Panc1 (cell line): ENCODE measurements around the gene TMEM132C. TPM values are rescaled to one million over a fixed set of nuclear protein-coding genes. Genes with fewer than 3 reads are reported as not detected.

ENCODE experiments used
- ATAC-seq: fragments of 200-7000 bp; cut with Tn5 transposase; 2 replicates; pipeline ENCODE4 v1.9.1; 2020; ENCODE audit warnings: mild to moderate bottlenecking, moderate library complexity
- BruUV-seq: library from RNA; stranded (reverse); fragments of 400-500 nt; replicated peaks from 2 replicates; lab custom pipeline; 2021; lab: Mats Ljungman, UMichigan
- CTCF ChIA-PET: fragments of 300-600 bp; sonication (Branson Sonifier 250); formaldehyde crosslinking; loops from one replicate; lab custom pipeline; 2022; ENCODE audit warnings: antibody characterized with exemption; lab: Charles Lee
- POLR2A ChIA-PET: fragments of 300-600 bp; sonication (Branson Sonifier 250); formaldehyde crosslinking; loops from one replicate; lab custom pipeline; 2022; ENCODE audit warnings: antibody characterized with exemption; lab: Charles Lee
- DNase-seq: peaks from one replicate; pipeline ENCODE4 v3.0.0-alpha.2; 2010; ENCODE audit warnings: low read depth, low spot score
- H3K27ac ChIP-seq: 2 replicates; pipeline ENCODE4 v1.5.1; 2011; ENCODE audit warnings: mild to moderate bottlenecking, low read length, inconsistent platforms
- H3K27me3 ChIP-seq: fragments of 200-500 bp; sonication (Bioruptor generic); 2 replicates; pipeline ENCODE4 v1.6.0; 2014; ENCODE audit warnings: low read length, inconsistent platforms; ENCODE audit not compliant: control insufficient read depth, insufficient read depth
- H3K36me3 ChIP-seq: fragments of 200-500 bp; sonication (Bioruptor generic); 2 replicates; pipeline ENCODE4 v1.5.1; 2014; ENCODE audit warnings: inconsistent platforms, mild to moderate bottlenecking, low read length, moderate library complexity; ENCODE audit not compliant: control insufficient read depth, insufficient read depth
- H3K4me1 ChIP-seq: 2 replicates; pipeline ENCODE4 v1.5.1; 2011; ENCODE audit warnings: inconsistent platforms, mild to moderate bottlenecking, low read length, moderate library complexity; ENCODE audit not compliant: control insufficient read depth, insufficient read depth
- H3K4me3 ChIP-seq, 2 experiments: 2 replicates each; pipeline ENCODE4 v1.5.1; 2011 to 2012; ENCODE audit warnings: low read depth in 2 of 2, low read length in 2 of 2, mild to moderate bottlenecking in 2 of 2, inconsistent platforms in 1 of 2, moderate library complexity in 1 of 2
- H3K9me3 ChIP-seq: fragments of 200-500 bp; sonication (Bioruptor generic); 2 replicates; pipeline ENCODE4 v1.5.1; 2014; ENCODE audit warnings: low read depth, mild to moderate bottlenecking, inconsistent platforms, low read length, moderate library complexity; ENCODE audit not compliant: control insufficient read depth, insufficient read depth
- POLR2AphosphoS5 ChIP-seq: IDR thresholded peaks from 2 replicates; pipeline ENCODE4 v1.6.1; 2012; ENCODE audit warnings: mild to moderate bottlenecking, low read depth, low read length, moderate library complexity
- SIN3A ChIP-seq: IDR thresholded peaks from 2 replicates; pipeline ENCODE4 v1.6.1; 2012; ENCODE audit warnings: low read depth, mild to moderate bottlenecking, low read length, moderate library complexity, borderline replicate concordance; ENCODE audit not compliant: insufficient read depth
- TCF7L2 ChIP-seq: IDR thresholded peaks from 2 replicates; pipeline ENCODE4 v1.6.1; 2011; ENCODE audit warnings: mild to moderate bottlenecking, low read depth, low read length, inconsistent platforms
- in situ Hi-C: cut with HindIII; loops from 2 replicates; pipeline ENCODE4 v1.10.0; 2016; ENCODE audit warnings: low sequenced_read_pairs, low pct_unique_long_range_greater_than_20kb
- intact Hi-C: fragments of 100-400 bp; cut with micrococcal nuclease; formaldehyde crosslinking; loops from one replicate; pipeline ENCODE4 v1.10.0; 2022; ENCODE audit not compliant: unreplicated experiment
- total RNA-seq: library from RNA; stranded (reverse); gene quantifications from one replicate; pipeline ENCODE4 v1.2.1, GENCODE V29; 2021; ENCODE audit not compliant: unreplicated experiment
- TF ChIP-seq, protein P1 (sequence below): fragments of 450-650 bp; IDR thresholded peaks from 2 replicates; pipeline ENCODE4 v1.5.1; 2017; ENCODE audit warnings: mild to moderate bottlenecking
- TF ChIP-seq, protein P2 (sequence below), 2 experiments: IDR thresholded peaks; 2 replicates each; pipeline ENCODE4 v1.6.1; 2011 to 2012; ENCODE audit warnings: low read depth in 2 of 2, control low read depth in 1 of 2, low read length in 1 of 2, mild to moderate bottlenecking in 1 of 2, moderate library complexity in 1 of 2; ENCODE audit not compliant: insufficient read depth in 1 of 2

TMEM132C gene
- total RNA-seq, 1 experiment from 2014 or later = not detected

DNA sequence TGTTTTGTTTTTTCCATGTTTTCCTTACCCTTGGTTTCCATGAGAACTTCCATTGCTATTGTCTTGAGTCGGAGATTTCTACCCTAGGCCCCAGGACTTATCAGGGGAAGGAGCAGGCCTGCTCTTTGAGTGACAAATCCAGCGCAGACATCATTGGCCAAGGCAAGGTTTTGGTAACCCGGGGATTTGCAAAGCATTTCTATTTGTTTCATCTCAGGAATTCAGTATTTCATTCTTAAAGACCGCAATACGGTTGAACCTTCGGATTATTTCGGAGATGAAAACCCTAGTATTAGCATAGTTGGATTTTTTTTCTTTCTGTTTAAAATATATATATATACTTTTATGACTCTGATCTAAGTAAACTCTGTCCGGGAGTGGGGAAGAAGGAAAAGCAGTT, 62.0 kb downstream of the TMEM132C start:
- no peak for ATAC-seq
- Histone ChIP-seq H3K27me3 (no peaks in the 10 kb centered on the region; the same call in 1 of the 2 replicates), H3K9me3 (no peaks in the 10 kb centered on the region), H3K4me1 (no peaks in the 10 kb centered on the region), H3K27ac (no peak overlapping the region), H3K4me3 (no peak overlapping the region), H3K36me3 (no peaks in the 10 kb centered on the region)
- intact Hi-C loops = no loop called here
- no TSS peak for BruUV-seq
- POLR2A ChIA-PET = no interaction called here
- DNase-seq = no peak
- TF ChIP-seq POLR2AphosphoS5 (no peak), SIN3A (no peak), TCF7L2 (no peak)
- TF ChIP-seq, protein P1, sequence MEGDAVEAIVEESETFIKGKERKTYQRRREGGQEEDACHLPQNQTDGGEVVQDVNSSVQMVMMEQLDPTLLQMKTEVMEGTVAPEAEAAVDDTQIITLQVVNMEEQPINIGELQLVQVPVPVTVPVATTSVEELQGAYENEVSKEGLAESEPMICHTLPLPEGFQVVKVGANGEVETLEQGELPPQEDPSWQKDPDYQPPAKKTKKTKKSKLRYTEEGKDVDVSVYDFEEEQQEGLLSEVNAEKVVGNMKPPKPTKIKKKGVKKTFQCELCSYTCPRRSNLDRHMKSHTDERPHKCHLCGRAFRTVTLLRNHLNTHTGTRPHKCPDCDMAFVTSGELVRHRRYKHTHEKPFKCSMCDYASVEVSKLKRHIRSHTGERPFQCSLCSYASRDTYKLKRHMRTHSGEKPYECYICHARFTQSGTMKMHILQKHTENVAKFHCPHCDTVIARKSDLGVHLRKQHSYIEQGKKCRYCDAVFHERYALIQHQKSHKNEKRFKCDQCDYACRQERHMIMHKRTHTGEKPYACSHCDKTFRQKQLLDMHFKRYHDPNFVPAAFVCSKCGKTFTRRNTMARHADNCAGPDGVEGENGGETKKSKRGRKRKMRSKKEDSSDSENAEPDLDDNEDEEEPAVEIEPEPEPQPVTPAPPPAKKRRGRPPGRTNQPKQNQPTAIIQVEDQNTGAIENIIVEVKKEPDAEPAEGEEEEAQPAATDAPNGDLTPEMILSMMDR = no peak
- TF ChIP-seq, protein P2, sequence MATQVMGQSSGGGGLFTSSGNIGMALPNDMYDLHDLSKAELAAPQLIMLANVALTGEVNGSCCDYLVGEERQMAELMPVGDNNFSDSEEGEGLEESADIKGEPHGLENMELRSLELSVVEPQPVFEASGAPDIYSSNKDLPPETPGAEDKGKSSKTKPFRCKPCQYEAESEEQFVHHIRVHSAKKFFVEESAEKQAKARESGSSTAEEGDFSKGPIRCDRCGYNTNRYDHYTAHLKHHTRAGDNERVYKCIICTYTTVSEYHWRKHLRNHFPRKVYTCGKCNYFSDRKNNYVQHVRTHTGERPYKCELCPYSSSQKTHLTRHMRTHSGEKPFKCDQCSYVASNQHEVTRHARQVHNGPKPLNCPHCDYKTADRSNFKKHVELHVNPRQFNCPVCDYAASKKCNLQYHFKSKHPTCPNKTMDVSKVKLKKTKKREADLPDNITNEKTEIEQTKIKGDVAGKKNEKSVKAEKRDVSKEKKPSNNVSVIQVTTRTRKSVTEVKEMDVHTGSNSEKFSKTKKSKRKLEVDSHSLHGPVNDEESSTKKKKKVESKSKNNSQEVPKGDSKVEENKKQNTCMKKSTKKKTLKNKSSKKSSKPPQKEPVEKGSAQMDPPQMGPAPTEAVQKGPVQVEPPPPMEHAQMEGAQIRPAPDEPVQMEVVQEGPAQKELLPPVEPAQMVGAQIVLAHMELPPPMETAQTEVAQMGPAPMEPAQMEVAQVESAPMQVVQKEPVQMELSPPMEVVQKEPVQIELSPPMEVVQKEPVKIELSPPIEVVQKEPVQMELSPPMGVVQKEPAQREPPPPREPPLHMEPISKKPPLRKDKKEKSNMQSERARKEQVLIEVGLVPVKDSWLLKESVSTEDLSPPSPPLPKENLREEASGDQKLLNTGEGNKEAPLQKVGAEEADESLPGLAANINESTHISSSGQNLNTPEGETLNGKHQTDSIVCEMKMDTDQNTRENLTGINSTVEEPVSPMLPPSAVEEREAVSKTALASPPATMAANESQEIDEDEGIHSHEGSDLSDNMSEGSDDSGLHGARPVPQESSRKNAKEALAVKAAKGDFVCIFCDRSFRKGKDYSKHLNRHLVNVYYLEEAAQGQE (IDR thresholded peaks at IDR 0.05; ENCODE audit: insufficient read depth in 1 of 2, low read depth in 2 of 2, low read length in 1 of 2) = no peak
- in situ Hi-C loops = no loop called here
- CTCF ChIA-PET = no interaction called here

DNA sequence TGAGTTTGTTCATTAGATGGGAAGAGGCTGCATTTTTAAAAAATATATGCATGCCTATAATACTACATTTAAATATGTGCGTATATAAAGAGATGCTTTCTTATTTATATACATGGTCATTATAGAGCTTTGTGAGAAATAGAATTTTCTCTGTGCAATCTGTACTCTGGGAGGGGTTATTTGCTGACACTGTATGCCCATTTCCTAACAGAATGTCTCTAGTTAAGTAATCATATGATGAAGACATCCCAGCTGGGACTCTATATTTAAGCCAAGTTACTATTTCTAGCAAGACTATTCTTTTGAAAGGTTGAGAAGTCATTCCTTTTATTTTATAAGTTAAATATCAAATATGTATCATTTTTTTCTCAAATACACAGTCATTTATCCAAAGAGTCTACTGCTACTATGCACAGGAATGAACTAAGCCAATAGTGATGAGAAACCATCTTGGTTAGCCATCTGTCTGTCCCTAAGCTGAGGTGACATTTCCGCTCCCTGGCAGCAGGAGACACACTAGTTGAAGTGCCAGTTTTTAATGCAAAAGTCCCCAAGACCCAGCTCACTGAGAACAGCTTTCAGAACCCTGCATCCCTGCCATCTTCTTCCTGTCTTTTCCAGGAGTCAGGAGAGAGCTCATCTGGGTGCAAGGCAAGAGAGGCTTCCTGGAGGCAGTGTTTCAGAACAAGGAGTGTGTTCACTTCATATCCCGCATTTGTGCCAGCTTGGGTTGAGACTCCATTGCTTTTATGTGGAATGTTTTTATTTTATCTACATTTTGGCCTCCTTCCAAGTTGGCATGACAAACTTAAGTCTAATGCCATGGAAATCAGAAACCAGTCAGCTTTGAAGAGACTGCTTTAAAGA, 69.5 kb downstream of the TMEM132C start:
- intact Hi-C loops (no loop called here), in situ Hi-C loops (no loop called here)
- no peak overlapping the region for H3K4me3 ChIP-seq
- CTCF ChIA-PET = no interaction called here
- BruUV-seq = no TSS peak
- H3K27ac ChIP-seq = no peak overlapping the region
- no peaks in the 10 kb centered on the region for H3K27me3 ChIP-seq
- DNase-seq = no peak
- POLR2A ChIA-PET = no interaction called here
- no peaks in the 10 kb centered on the region for H3K9me3 ChIP-seq
- no peaks in the 10 kb centered on the region for H3K36me3 ChIP-seq
- ATAC-seq = no peak
- no peak for TF ChIP-seq POLR2AphosphoS5
- TF ChIP-seq TCF7L2 = no peak
- no peak for TF ChIP-seq SIN3A
- TF ChIP-seq, protein P2 (IDR thresholded peaks at IDR 0.05; ENCODE audit: insufficient read depth in 1 of 2, low read depth in 2 of 2, low read length in 1 of 2) = no peak
- TF ChIP-seq, protein P1 = no peak
- H3K4me1 ChIP-seq = no peaks in the 10 kb centered on the region
